Breast epithelium (tissue), 3 donors: ENCODE measurements around the gene TPGS2.

ENCODE experiments used
- POLR2A ChIP-seq: fragments of 450-650 bp; IDR thresholded peaks from one replicate; pipeline ENCODE4 v1.6.1; 2016; ENCODE audit warnings: antibody characterized with exemption, mild to moderate bottlenecking, moderate library complexity
- POLR2AphosphoS5 ChIP-seq, 3 donors: sonication (generic); formaldehyde crosslinking; IDR thresholded peaks; one replicate each; pipeline ENCODE4 v1.6.1; 2017; ENCODE audit warnings: antibody characterized with exemption in 3 of 3
- TF ChIP-seq, protein P1 (sequence below), 3 donors: fragments of 450-650 bp; IDR thresholded peaks; one replicate each; pipeline ENCODE4 v1.5.1; 2016 to 2017; ENCODE audit warnings: antibody characterized with exemption in 3 of 3, mild to moderate bottlenecking in 3 of 3, moderate library complexity in 3 of 3

DNA sequence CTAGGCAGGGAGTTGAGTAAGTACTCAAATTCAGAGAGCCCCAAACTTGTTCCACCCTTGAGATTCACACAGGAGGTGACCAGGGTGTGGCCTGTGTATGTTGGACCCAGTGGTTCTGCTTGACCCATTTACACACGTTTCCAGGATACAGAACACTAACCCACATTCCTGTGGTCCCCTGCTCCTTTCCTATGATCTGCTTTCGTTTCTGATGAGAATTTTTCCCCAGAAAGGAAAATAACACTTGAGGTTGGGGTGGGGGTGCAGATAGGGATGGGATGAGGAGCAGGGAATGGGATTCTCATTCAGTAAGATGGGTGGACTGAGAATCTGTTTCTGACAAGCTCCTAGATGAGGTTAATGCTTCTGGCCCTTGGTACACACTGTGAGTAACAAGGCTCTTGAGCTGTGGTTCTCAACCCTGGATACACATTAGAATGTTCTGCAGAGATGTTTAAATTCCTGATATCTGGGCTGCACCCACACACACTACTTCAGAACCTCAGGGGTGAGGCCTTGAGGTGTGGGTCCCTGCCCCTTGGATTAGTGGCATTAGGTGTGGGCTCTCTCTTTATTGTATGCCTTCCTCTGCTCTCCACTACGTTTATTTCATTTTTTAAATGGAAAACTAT is 58.4 kb downstream of the TPGS2 start:
- TF ChIP-seq POLR2A, result no peak
- TF ChIP-seq, protein P1, sequence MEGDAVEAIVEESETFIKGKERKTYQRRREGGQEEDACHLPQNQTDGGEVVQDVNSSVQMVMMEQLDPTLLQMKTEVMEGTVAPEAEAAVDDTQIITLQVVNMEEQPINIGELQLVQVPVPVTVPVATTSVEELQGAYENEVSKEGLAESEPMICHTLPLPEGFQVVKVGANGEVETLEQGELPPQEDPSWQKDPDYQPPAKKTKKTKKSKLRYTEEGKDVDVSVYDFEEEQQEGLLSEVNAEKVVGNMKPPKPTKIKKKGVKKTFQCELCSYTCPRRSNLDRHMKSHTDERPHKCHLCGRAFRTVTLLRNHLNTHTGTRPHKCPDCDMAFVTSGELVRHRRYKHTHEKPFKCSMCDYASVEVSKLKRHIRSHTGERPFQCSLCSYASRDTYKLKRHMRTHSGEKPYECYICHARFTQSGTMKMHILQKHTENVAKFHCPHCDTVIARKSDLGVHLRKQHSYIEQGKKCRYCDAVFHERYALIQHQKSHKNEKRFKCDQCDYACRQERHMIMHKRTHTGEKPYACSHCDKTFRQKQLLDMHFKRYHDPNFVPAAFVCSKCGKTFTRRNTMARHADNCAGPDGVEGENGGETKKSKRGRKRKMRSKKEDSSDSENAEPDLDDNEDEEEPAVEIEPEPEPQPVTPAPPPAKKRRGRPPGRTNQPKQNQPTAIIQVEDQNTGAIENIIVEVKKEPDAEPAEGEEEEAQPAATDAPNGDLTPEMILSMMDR (IDR thresholded peaks at IDR 0.05), result no peak
- TF ChIP-seq POLR2AphosphoS5 (IDR thresholded peaks at IDR 0.05), result no peak
